NCI-H128 (cell line): Measurements from ENCODE around the gene HSPA9.
"Not testable (repeated sequence)": the region's sequence is repeated elsewhere in the genome, so short reads cannot be mapped to it uniquely, and the experiment has no call there.

Experiments
- DNase-seq: peaks from one replicate; lab custom pipeline; 2025; ENCODE audit not compliant: unreplicated experiment; lab: John Stamatoyannopoulos, UW

HSPA9 gene

DNA sequence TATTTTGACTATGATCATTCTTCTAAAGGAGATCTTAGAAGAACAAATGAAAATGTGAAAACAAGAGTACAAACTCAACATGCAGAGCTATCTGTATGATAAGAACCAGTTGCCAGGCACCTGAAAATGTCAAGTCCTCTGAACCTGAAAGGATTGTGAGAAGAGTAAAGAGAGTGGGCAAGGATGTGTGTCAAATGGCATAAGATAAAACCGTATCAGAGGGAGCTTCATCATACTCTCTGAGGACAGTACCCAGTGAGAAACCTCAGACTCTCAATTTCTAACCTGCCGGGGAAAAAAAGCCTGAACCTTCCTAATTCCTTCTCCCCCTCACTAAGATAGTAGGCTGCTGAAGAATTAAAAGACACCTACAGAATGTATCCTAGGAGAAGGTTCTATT, 39.0 kb downstream of the HSPA9 start:
- no peak for DNase-seq

- DNase-seq = no peak
These were observed 40.9 kb downstream of the HSPA9 start for GRCh38 chr5:138533973-138534941.

DNA sequence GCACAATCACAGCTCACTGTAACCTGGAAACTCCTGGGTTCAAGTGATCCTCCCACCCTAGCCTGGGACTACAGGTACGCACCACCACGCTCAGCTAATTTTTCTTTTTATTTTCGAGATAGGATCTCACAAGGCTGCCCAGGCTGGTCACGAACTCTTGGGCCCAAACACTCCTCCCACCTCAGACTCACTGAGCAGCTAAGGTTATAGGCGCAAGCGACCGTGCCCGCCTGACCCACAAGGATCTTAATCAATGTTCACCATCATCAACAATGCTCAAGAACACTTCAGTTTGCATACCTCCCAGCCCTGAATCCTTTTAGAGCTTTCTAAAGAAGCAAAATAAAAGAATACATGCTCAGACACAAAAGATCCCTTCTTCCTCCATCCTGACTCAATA, 45.4 kb downstream of the HSPA9 start:
- DNase-seq = no peak

GRCh38 chr5:138528744-138529469, 46.3 kb downstream of the HSPA9 start:
- no peak for DNase-seq

- DNase-seq = no peak
These were observed 47.0 kb downstream of the HSPA9 start for GRCh38 chr5:138528208-138528607.

- DNase-seq = no peak
These were observed 48.0 kb downstream of the HSPA9 start for GRCh38 chr5:138527170-138527569.

DNA sequence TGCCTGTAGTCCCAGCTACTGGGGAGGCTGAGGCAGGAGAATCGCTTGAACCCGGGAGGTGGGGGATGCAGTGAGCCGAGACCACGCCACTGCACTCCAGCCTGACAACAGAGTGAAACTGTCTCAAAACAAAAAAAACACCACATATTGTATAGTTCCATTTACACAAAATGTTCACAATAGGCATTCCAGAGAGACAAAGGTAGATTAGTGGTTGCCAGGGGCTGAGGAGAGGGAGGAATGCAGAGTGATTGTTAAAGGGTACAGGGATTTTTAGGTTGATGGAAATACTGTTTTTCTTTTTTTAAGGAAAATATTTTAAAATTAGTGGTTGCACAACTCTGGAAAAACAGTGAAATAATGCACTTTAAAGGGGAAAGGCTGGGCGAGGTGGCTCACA, 51.8 kb downstream of the HSPA9 start:
- no peak for DNase-seq

- no peak for DNase-seq
These were observed 54.2 kb downstream of the HSPA9 start for GRCh38 chr5:138520971-138521370.

GRCh38 chr5:138517437-138517836, 57.8 kb downstream of the HSPA9 start:
- DNase-seq = no peak

DNA sequence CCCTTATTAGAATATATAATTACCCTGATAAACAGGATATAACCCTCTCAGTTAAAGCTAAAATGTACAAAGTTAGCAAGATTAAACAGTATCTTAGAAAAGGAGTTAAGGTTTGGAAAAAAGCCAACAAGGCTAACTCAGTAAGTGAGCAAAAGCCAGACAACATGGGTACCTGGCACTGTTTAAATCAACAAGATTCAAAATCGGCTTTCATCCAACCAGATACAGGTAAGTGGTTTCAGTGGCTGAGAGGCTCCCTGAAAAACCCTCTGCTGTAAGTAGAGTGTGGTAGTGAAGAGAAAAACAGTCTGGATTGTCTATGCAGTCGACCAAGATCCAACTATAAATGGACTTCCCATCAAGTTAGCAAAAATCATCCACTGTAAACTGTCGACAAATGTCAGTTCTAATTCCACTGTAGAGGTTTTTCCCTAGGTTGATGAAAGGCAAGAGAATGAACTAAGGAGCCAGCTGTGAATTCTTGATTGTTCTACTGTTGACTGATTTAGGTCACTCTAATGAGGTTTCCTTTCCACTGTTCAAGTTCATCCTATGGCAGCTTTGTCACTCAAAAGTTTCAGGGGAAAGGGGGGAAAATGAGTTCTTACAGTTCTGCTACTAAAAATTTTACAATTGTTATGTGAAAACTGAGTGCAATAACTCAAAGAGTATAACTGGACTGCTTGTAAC, 59.5 kb downstream of the HSPA9 start:
- DNase-seq = no peak

DNA sequence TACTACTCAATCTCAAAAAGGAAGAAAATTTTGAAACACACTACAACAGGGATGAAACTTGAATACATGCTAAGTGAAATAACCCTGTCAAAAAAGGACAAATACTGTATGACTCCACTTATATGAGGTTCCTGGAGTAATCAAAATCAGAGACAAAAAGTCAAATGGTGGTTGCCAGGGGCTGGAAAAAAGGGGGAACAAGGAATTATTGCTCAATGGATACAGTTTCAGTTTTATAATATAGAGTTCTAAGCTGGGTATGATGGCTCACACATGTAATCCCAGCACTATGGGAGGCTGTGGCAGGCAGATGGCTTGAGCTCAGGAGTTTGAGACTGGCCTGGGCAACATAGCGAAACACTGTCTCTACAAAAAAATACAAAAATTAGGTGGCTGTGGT, 61.2 kb downstream of the HSPA9 start:
- DNase-seq = no peak

GRCh38 chr5:138508958-138509357, 66.2 kb downstream of the HSPA9 start:
- no peak for DNase-seq

DNA sequence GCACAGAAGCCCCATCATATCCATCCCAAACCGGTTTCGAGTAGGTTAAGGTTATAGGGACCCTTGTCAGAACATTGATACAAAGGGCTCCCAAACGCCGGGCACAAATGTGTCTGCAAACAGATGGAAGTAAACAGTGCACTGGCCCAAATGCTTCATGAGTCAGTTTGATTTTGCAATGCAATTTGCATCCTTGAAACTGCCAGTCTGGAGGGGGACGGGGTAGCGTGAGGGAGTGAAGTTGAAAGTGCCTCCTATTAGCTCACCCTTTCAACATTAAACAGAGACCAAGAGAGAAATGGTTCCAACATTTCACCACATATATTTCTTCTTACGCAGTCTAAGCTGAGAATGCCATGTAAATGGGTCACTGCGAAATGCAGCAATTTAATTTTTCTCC, 67.7 kb downstream of the HSPA9 start:
- not testable (repeated sequence) for DNase-seq

DNA sequence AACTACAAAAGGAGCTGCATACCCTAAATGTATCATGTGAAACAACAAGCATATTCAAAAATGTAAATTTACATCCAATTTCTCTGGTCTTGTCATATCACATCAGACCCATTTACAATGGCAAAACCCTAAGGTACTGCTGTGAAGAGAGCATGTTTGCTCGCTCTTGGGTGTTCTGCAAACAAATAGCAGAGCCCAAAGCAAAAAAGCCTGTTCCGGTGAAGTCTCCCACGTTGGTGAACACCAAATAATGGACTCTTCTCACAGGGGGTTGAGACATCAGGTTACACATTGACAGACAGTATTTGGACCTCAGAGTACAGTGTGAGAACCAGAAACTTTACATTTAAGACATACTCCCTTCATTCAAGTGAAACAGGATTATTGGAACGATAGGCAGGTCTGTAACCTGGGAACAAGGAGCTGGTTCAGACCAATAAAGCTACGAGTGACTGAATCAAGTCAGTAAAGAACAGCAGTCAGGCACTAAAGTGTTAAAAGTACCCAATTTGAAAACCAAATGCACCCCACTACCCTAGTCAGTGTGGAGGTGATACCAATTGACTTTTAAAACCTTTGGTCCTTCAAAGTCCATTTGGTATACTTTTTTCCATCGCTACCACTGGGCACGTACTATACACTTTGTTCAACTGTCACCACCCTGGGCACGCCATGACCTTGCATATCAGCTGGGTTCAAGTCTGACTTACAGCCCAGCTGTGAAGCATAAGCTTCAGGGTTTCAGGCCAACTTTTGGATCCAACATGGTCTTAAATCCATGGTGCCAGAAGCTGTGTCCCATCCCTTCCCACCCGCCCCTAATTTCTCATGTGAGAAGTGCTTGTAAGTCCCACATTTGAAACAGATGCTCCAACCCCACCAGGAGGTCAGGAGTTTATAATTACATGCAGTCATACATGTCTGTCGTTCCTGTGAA, 68.6 kb downstream of the HSPA9 start:
- no peak for DNase-seq

DNA sequence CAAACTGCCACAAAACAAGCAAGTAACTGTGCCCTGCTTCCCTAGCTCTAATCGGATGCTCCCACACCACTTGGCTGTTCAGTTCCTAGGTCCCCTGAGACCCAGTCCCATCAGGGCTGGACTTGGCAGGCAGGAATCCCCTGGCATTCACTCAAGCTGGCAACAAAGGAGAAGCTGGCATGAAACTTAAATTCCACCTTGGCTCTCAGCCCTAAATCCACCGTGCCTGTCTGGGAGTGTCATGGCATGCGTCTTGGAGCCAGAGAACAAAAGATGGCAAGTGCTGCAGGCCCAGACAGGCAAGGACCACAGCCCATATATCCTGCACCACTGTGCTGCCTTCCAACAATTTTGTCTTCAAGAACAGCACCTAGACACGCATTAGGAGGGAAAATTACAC, 70.4 kb downstream of the HSPA9 start:
- no peak for DNase-seq
